HG02678 (cell line): ENCODE data around the gene PNPLA2.

Source experiments
- ATAC-seq: cut with Tn5 transposase; IDR thresholded peaks from one replicate; pipeline ENCODE4 v1.9.1; 2021; ENCODE audit warnings: mild to moderate bottlenecking, moderate library complexity; ENCODE audit not compliant: unreplicated experiment

Gene PNPLA2

DNA sequence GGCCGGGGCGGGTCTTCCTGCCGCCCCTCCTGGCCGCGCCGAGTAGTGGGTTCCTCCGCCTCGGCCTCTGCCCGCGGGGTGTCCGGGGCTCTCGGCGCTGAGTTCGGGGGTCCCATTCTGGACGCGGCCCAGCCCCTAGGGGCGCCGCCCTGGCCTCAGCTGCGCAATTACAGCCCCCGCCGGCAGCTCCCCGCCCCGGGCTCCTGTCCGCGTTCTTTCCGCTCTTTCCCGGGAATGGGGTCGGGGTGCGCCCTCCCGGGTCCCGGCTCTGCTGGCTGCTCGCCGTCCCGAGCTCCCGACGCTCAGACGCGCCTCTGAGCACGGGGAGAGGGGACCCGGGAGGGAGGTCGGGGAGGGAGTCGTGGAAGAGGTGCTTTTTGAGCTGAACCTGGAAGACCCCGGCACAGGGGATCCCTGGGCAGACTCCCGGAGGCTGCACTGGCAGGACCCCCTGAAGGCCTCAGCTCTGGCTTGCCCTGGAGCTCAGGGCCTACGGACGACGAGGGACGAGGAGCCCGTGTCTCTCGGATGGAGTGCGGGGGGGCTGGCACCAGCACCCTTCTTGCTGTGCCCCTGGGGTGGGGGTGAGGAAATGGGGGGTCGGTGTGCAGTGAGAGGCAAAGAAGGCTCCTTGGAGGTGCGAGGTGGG lies 24.5 kb downstream of the PNPLA2 start:
- no peak for ATAC-seq

DNA sequence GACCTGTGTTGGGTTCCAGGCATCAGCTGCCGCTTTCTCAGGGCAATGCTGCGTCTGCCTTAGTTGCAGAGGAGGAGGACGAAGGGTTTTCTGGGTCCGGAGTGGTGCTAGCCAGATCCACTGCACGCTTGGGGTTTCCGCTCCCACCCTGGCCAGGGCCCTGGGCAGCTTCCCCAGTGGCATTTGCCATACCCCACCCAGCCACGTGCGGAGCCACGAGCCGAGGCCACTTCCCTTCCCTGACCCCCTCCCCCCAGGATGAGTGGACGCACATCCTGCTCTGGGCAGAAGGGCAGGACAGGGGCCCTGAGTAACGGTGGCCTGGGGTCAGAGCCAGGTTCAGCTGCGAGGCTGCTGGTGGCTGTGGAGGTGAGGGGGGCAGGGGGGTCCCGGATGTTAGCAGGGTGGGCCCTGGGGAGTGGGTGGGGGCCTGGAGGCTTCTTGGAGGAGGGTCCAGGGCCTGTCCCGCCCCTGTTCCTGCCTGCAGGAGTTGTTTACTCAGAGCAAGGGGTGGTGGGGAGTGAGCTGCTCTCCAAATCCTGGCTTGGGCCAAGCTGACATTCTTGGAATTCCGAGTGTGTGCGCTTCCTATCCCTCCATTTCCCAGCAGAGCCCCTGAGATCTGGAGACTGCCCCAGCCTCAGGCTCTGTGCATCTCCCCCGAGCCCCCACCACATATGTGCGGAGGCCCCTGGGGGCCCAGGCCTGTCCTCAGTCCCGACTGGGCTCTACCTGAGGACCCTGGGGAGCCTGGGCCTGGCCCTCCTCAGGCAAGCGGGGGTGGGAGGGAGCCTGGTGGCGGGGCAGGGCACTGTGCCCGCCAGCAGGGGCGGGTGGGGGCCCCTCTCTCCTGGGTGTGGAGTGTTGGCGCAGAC lies 25.3 kb downstream of the PNPLA2 start:
- no peak for ATAC-seq

DNA sequence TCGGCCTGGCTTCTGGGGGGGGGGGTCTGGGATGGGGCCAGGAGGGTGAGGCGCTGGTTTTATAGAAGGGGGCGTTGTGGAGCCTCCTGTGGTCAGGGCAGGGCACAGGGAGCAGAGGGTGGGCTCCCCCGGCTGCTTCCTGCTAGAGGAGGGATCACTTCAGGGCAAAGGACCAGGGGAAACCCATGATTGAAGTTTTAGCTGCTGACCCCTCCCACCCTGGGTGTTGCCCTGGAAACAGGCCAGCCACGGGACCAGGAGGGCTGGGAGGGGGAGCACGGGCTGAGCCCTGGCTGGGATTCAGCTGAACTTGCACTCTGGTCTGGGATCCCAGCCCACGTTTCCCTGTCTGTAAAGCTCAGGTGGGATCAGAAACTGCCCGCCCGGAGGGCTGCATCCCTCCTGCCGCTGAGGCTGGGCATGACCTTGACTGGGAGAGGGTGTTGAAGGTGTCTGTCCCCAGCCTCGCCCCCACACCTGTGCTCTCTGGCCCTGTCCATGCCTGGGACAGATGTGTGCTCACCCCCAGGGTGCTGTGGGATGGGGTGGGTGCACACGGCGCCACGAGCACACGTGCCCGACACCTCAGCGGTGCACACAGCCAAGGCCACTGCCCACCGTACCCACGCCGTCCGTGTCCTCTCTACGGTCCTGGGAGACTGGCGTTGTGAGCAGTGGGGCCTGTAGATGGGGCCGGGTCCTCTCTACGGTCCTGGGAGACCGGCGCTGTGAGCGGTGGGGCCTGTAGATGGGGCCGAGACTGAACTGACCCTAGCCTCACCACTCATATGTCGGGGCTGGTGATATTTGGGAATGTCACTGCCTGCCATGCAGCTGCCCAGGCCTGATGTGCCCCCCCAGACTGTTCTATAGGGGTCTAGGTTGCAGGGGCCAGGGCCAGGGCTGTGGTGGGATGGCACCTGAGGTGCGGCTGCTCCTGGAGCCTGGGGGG lies 26.3 kb downstream of the PNPLA2 start:
- no peak for ATAC-seq

DNA sequence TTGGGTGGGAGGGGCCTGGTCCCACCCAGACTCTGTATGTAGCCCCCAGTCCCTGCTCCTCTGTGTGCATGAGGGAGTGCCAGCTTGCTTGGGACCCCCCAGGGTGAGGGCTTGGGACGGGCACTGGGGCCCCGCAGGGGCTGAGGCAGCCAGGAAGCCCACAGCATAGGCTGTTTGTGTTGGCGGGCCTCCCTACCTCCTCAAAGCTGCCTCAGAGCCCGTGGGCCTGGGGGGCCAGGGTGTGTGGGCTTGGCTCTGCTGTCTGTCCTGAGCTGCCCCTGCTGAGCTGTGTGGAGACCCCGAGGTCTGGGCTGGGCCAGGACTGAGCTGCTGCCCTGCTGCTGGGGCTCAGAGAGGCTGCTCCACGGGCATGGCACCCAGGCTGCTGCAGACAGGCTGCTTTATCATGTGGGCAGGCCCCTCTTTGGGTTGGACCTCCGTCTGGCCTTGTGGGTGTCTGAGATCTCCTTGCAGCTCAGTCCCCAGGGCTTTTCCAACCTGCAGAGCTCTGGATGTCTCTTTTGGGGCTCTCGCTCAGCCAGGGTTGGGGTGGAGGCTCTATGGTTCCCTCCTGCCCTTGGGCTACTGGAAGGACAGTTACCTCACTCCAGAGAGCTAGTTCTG lies 27.3 kb downstream of the PNPLA2 start:
- ATAC-seq = no peak

DNA sequence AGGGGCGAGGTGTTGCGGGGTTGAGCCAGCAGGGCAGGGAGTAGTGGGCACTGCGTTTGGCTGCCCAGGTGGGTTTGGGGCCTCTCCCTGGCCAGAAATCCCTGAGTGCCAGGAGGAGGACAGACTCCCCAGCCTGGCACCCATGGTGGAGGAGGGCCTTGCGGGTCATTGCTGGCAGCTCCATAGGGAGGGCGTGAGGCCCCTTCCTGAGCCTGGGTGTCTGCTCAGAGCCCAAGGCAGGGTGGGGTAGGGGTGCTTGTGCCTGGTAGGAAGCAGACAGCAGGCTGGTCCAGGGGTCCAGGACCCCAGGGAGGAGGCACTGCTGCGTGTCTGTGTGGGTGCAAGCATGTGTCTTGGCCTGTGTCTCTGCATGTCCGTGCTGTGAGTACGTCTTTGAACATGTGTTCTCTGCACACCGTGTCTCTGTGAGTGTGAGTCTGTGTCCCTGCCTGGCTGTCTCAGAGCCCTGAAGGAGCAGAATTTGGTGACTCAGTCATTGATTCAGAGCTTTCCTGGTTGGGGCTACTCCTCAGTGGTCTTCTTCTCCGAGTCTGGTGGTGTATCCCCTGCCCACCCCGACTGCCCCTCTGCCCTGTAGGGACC lies 27.9 kb downstream of the PNPLA2 start:
- no peak for ATAC-seq

DNA sequence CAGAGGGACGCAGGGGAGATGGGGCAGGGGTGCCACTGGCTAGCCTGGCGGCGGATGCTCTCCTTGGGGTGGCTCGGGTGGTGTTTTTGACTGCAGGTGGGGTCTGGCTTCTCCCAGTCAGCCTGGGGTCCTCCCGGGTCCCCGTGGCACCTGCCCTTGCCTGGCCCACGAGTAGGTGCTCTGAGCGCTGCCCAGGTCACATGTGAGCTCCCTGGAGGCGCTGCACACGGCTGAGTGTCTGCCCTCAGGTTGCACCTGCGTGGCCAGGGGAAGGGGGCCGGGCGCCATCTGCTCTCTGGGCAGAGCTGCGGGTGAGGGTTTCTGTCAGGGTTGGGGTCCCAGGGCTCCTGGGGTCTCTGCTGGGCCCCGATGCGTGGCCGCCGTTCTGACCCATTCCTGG lies 29.2 kb downstream of the PNPLA2 start:
- ATAC-seq = no peak

DNA sequence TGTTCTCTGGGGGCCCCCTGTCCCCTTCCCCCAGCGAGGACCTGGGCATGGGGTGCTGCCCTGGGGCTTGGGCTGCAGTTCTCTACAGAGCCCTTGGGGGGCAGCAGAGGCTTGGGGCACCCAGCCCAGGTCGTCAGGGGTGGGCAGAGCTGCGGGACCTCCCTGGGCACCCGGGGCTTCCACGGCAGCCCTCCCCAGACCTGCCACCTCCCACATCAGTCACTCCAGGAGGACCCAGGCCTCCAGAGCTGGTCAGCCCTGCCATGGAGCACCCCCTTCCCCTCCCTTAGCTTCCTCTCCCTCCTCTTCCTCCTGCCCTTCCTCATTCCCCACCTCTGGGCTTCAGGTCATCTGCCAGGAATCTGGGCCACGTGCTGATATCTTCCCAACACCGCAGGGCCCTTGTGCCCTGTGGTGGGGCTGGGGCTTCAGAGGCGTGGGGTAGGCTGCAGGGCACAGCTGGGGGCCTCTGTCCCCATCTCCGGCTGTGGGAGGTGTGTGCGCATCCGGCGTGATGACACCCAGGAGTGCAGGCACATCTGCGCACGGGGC lies 29.7 kb downstream of the PNPLA2 start:
- peak; percentile 49 for ATAC-seq

DNA sequence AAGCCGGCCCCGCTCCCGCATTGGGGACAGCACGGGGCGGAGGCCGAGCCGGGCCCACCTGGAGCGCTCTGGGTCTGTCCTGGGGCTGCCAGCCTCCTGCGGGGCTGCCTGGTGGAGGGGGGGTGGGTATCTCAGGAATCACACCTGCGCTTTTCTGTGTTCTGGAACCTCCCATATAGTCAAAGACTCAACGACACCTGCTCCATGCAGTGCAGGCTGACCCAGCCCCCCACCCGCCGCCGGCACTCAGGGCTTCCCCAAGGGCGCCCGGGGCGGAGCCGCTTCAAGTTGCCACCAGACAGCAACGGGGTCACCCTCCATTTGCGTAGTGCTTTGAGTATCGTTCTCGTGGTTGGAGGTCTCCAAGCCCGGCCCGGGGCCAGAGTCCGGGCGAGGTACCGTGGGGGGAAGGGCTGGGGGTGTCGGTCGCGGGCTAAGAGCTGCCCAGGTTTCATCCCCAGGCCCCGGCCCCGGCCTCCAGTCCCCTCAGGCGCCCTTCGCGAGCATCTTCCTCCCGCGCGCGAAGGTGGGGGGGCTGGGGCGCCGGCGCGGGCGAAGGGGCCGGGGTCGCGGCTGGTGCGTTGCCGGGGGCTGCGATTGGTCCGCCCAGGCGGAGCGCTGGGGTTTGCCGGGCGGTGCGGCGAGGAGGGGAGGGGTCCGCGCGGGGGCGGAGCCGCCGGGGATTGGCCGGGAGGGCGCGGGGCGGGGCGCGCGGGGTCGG lies 30.6 kb downstream of the PNPLA2 start:
- ATAC-seq = no peak

DNA sequence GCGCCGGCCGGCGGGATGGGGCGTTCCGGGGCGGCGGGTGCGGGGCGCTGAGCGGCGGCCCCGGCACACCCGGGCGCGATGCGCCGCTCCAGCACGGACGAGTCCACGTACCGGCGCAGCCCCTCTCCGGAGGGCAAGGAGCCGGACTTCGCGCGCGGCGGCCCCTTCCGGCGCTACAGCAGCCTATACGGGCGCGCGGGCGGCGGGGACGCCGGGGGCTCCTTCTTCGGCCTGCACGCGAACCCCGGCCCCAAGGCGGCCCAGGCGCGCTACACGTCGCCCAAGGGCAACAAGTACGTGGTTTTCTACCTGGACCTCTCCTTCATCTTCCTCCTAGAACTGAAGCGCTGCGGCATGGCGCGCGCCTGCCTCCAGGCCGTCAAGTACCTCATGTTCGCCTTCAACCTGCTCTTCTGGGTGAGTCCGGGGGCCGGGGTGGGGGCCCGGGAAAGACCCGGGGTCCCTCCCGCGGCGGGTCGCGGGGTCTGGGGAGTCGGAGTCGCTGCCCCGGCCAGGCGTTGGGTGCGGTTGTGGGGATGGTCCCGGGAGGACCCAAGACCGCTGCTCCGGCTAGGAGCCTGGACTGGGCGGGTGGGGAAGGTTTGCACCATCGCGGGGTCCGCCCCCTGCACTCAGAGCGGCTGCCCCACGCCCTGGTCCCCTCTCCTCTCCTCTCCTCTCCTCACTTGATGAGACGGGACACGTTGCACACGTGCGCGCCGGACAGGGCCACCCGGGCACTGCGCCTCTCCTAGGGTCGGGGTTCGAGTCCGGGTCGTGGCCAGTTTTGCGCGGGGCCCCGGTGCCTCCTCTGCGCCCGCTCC lies 31.4 kb downstream of the PNPLA2 start:
- no peak for ATAC-seq

DNA sequence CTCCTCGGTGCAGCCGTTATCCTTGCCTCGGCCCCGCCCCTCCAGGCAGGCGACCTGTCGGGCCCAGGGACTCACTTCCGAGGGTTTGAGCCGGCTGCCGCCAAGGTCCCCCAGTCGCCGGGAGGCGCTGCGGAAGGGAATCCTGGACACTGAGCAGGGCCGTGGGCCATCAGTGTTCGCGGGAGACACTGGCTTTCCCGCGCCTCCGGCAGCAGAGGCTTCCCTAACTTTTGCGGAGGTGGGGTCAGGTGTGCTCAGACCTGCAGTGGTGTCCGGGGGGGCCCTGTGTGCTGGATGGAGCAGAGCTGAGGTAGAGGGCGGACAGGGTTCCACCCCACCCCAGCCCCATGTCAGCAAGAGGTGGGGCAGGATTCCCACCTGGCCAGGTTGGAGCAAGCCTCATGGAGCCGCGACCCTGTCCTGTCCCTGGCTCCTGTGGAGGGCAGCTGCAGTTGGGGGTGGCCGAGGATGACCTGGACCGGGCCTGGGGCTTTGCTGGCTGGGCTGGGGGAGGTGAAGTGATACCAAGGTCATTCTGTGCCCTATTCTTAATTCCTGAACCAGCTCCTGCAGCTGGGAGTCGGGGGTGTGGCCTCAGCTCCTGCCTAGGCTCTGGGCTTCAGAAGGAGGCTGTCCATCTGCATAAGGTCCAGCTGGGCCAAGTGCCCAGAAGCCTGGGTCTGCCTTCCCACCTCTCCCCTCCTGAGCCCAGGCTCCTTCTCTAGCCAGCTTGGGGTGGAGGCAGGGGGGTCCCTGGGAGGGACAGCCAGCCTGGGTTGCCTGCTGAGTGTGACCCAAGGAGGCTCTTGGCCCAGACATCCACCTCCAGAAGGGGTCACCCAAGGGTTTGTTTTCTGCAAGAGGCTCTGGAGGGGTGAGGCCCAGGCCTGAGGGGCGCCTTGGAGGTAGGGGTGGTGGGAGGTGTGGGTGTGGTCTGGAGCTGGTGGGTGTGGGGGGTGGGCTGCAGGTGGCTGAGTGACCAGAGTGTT lies 32.4 kb downstream of the PNPLA2 start:
- no peak for ATAC-seq

DNA sequence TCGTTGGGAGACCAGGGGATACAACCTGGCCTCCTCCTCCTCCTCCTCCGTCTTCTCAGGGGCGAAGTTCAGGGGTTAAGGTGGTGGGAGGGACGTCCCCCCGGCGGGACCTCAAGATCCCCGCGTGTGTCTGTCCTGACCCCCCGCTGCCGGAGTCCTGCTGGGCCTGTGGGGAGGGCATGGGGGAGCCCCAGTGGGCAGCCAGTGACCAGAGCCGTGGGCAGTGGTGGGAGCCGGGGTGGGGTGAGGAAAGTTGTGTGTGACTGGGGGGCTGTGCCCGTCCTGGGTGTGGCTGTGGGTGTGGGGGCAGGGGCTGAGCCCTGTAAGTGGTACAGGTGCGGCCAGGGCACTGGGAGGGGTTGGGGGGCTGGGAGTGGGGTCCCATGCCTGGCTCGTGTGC lies 34.0 kb downstream of the PNPLA2 start:
- no peak for ATAC-seq

DNA sequence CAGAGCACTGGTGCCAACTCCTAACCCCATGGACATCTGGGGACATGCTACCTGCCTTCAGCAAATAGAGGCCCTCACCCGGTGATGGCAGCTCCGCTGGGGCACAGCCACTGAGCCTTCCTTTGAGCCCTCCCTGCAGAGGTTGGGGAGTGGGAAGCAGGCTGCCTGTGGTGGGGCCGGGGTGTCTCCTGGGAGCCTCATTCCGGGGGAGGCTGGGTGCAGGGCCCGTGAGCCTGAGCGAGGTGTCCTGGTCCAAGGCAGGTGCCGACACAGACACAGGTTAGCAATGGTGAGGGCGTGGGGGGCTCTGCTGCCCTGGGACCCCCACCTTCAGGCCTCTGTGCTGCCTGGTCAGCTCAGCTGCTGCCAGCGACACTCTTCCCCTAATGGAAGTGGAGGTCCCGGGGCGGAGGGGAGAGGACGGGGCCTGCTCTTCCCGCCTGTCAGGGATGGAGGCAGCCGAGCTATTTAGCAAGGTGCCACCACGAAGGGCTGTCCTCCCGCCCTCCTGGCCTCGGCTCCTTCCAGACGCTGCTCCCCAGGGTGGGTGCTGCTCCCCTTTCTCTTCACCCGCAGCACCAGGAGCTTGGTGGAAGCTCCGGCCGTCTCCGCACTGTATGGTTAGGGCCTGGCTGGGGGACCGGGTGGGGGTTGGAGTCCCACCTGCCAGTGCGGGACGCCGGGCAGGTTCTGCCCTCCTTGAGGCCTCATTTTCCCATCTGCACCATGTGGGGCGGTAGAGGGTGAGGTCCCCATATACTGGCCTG lies 35.2 kb downstream of the PNPLA2 start:
- no peak for ATAC-seq

DNA sequence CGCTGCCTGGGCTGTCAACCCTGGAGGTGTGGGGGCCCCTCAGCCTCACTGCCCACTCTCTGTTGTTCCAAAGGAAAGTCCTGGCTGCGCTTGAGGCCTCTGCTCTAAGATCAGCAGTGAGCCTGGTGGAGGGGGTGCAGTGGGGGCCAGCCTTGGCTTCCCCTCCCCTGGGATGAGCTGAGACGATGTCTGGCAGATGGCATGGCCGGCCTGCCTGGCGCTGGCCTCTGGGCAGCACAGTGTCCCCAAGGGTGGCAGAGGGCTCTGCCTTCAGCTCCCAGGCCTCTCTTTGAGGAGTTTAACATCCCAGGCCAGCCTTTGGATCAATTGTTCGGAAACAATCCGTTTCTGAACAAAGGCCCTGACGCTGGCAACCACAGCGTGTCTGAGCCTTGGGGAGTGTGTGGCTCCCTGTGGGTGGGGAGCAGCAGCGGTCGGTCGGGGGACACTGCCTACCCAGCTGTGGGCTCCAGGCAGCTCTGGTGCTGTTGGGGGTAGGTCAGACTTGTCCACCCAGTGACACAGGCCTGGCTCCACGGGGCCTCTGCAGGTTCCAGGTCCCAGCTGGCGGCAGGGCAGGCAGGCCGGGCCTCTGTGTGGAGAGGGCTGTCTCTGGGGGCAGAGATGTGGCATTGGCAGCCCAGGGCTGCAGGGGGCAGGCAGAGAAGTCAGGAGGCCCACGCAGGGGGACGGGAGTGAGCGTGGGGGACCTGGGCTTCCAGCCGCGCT lies 36.1 kb downstream of the PNPLA2 start:
- ATAC-seq = no peak

DNA sequence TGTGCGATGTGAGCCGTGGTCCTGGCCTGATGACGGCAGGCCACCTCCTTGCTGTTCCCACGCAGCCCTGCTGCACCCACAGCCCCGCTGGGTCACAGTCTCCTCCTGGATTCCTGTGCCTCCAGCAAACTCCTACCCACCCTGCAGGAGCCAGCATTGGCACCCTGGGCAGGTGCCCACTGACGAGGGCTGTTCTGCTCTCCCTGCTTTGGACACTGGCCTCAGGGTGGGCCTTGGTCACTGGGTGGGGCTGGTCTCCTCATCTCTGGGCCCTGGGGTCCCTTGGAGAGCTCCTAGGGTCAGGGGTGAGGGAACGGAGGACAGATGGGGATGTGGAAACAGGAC lies 36.6 kb downstream of the PNPLA2 start:
- no peak for ATAC-seq

DNA sequence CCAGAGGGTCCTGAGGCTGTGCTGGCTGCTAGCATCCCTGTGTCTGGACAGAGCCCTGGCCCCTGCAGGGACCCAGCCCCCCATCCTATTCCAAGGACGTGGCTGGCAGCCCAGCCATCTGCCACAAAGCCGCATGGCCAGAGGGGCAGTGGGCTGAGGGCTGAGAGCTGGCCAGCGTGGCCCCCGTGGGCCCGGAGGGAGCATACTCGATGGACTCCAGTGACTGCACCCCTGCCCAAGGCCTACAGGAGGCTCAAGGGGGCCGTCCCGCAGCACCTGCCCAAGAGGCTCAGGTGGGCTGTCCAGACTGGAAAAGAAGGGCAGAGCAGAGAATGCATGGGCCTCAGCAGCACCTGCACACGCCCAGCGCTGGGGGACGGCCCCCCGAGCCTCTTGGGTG lies 37.1 kb downstream of the PNPLA2 start:
- ATAC-seq = no peak

DNA sequence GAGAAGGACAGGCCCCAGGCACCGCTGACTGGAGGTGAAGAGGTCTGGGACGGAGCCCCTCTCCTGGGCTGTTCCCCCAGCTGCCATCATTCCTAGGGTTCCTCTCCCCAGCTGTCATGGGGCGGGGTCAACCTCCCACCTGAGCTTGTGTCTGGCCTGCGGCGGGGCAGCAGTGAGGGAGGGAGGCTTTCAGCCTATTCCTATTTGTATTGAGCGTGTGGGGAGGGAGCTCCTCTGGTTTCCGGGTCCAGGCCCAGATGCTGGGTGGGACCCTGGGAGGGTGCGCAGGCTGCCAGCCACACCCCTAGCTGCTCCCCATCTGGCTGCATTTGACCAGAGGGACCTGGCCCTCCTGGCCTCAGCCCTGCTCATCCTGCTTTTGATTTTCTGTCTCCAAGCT lies 37.7 kb downstream of the PNPLA2 start:
- no peak for ATAC-seq
